Psoas muscle (tissue), 8 donors: ENCODE data around the gene ARX. TPM values are rescaled to one million over a fixed set of nuclear protein-coding genes. Genes with fewer than 3 reads are reported as not detected.

Experiments
- ATAC-seq, 4 donors: fragments of 200-7000 bp; cut with Tn5 transposase; one replicate each; pipeline ENCODE4 v1.9.1; 2020; ENCODE audit warnings: moderate library complexity in 3 of 4, mild to moderate bottlenecking in 2 of 4
- DNase-seq, 2 donors: peaks; one replicate each; pipeline ENCODE4 v3.0.0-alpha.2; 2020
- H3K27ac ChIP-seq: fragments of 200-600 bp; one replicate; pipeline ENCODE4 v1.8.0; 2022
- H3K27me3 ChIP-seq, 3 donors: fragments of 200-600 bp in 1 of 3; one replicate each; pipeline versions ENCODE4 v1.6.1 to v1.8.0; 2013 to 2022; ENCODE audit warnings: low read length in 2 of 3, mild to moderate bottlenecking in 2 of 3, moderate library complexity in 1 of 3; ENCODE audit not compliant: insufficient read depth in 3 of 3
- H3K36me3 ChIP-seq, 2 donors: fragments of 200-600 bp in 1 of 2; one replicate each; pipeline versions ENCODE4 v1.6.1 to v1.8.0; 2013 to 2022; ENCODE audit warnings: low read depth in 1 of 2, mild to moderate bottlenecking in 1 of 2, moderate library complexity in 1 of 2; ENCODE audit not compliant: insufficient read depth in 1 of 2
- H3K4me1 ChIP-seq: fragments of 200-600 bp; one replicate; pipeline ENCODE4 v1.8.0; 2022
- H3K4me3 ChIP-seq: fragments of 200-600 bp; one replicate; pipeline ENCODE4 v1.8.0; 2022; ENCODE audit warnings: mild to moderate bottlenecking
- H3K9me3 ChIP-seq: fragments of 200-600 bp; one replicate; pipeline ENCODE4 v1.8.0; 2022
- CTCF ChIP-seq: fragments of 200-600 bp; IDR thresholded peaks from one replicate; pipeline ENCODE4 v1.8.0; 2022; ENCODE audit warnings: antibody characterized with exemption
- WGBS, 3 donors: extraction: QIAGEN DNeasy Blood & Tissue Kit; methylation state at CpG; one replicate each; pipeline versions ENCODE4 v1.1.6 to v1.1.7; 2013; 5-methylcytosine and 5-hydroxymethylcytosine counted together
- intact Hi-C, 2 donors: fragments of 100-400 bp; cut with DNase I; formaldehyde crosslinking; loops; one replicate each; pipeline versions ENCODE4 v1.11.0 to v1.14.2; 2022
- polyA plus RNA-seq, 3 donors: library from polyadenylated mRNA; stranded (reverse); fragments of 200-250 nt; gene quantifications; one replicate each; pipeline ENCODE4 v1.2.3, GENCODE V29; 2013
- total RNA-seq, 4 donors: library from RNA; stranded (reverse); fragmentation: NEBNext Ultra II Directional in 2 of 4; extraction: Animal tissue kit (Norgen Biotek cat#: 25700) in 2 of 4; gene quantifications; one replicate each; pipeline versions ENCODE4 v1.2.1 to v1.2.4, GENCODE V29; 2021 to 2023
- donor health status: healthy with polysubstance abuse.
- donor health status: DM: no; HTN: no; CAD: no; lungs with moderate emphysema.
- donor health status: Bipolar disorder and iron deficiency.
- donor health status: healthy.
- donor health status: DM: yes; HTN: yes; CAD: no.
- donor health status: DM: no; HTN: no; CAD: no.
- donor health status: DM: no; HTN: no; CAD: no.
- donor health status: DM: yes; HTN: yes; CAD: no.

Gene ARX
- total and polyA plus RNA-seq, 7 donors: 0.64 to 12.8 (median 3.0) TPM

GRCh38 chrX:25006586-25007058 is 9.1 kb downstream of the ARX start:
- ATAC-seq (no peak), DNase-seq (no peak)
- no peak overlapping the region for H3K4me3 ChIP-seq
- WGBS, 3 donors: 36 to 57% (median 47%) methylated on average over 7 of the region's 7 CpGs
- H3K27me3 ChIP-seq: peaks cover 0 to 88% (median 0%) of the 10 kb centered on the region in 3 donors
- TF ChIP-seq CTCF: no peak
- H3K27ac ChIP-seq: no peak overlapping the region
- intact Hi-C loops: no loop called here
- no peaks in the 10 kb centered on the region for H3K9me3 ChIP-seq
- no peaks in the 10 kb centered on the region for H3K4me1 ChIP-seq
- no peaks in the 10 kb centered on the region for H3K36me3 ChIP-seq

GRCh38 chrX:25005382-25006185 is 10.2 kb downstream of the ARX start:
- DNase-seq: peak in 1 of 2 donors; percentile 67
- no peaks in the 10 kb centered on the region for H3K9me3 ChIP-seq
- no peak for TF ChIP-seq CTCF
- H3K36me3 ChIP-seq: no peaks in the 10 kb centered on the region
- H3K27ac ChIP-seq: peak overlapping the region; percentile 55
- peak; percentile 66 to 86 (median 75) for ATAC-seq
- WGBS, 3 donors: 15 to 34% (median 22%) methylated on average over 18 to 65 of the region's 72 CpGs
- peak overlapping the region; percentile 53 for H3K4me3 ChIP-seq
- intact Hi-C loops: no loop called here
- H3K4me1 ChIP-seq: no peaks in the 10 kb centered on the region
- H3K27me3 ChIP-seq: peaks cover 0 to 81% (median 0%) of the 10 kb centered on the region in 3 donors

GRCh38 chrX:25005034-25005381 is 10.8 kb downstream of the ARX start:
- DNase-seq (no peak), ATAC-seq (no peak)
- WGBS, 3 donors: 34 to 40% (median 37%) methylated on average over 17 to 23 of the region's 23 CpGs
- Histone ChIP-seq H3K27ac (peak overlapping the region; percentile 55), H3K4me1 (no peaks in the 10 kb centered on the region), H3K27me3 (peaks cover 0 to 79% (median 0%) of the 10 kb centered on the region in 3 donors), H3K4me3 (peak overlapping the region; percentile 53), H3K36me3 (no peaks in the 10 kb centered on the region), H3K9me3 (no peaks in the 10 kb centered on the region)
- TF ChIP-seq CTCF: no peak
- intact Hi-C loops: no loop called here

GRCh38 chrX:25004485-25005032 is 11.2 kb downstream of the ARX start:
- intact Hi-C loops: no loop called here

More at GRCh38 chrX:25004485-25005032, 11.2 kb downstream of the ARX start:
- Histone ChIP-seq H3K27ac (no peak overlapping the region), H3K9me3 (no peaks in the 10 kb centered on the region), H3K4me3 (peak overlapping the region; percentile 53), H3K27me3 (peaks cover 0 to 81% (median 0%) of the 10 kb centered on the region in 3 donors), H3K4me1 (no peaks in the 10 kb centered on the region), H3K36me3 (no peaks in the 10 kb centered on the region)
- ATAC-seq: peak; percentile 8 to 31 (median 16)
- TF ChIP-seq CTCF: no peak
- WGBS, 3 donors: 29 to 51% (median 29%) methylated on average over 22 to 57 of the region's 59 CpGs
- no peak for DNase-seq
